ENCODE data around the gene CSF1. TPM values are rescaled to one million over a fixed set of nuclear protein-coding genes. Genes with fewer than 3 reads are reported as not detected.

Gene CSF1
- total and polyA plus RNA-seq, 2 experiments from 2014 or later: 1.4 to 3.5 TPM

- DNase-seq (ENCODE audit: low spot score) (no peak), ATAC-seq (no peak)
- Mint-ChIP-seq H3K27me3 (ENCODE audit: insufficient read depth, low read depth, poor library complexity) (no peaks in the 10 kb centered on the region), H3K27ac (no peak overlapping the region), H3K9me3 (no peaks in the 10 kb centered on the region), H3K36me3 (ENCODE audit: low read depth) (no peaks in the 10 kb centered on the region), H3K4me3 (no peak overlapping the region), H3K4me1 (no peaks in the 10 kb centered on the region)
- Histone ChIP-seq H3K4me2 (no peak overlapping the region), H3K27ac (ENCODE audit: low read depth) (no peak overlapping the region), H3K79me2 (replicated peaks; ENCODE audit: insufficient read depth) (no peaks in the 10 kb centered on the region), H3K4me1 (ENCODE audit: insufficient read depth) (no peaks in the 10 kb centered on the region), H3K4me3 (no peak overlapping the region), H4K20me1 (replicated peaks; ENCODE audit: insufficient read depth) (0 out of 2 replicates have a peak, but pooled peaks cover 3% of the 10 kb centered on the region), H3K36me3 (ENCODE audit: insufficient read depth) (no peaks in the 10 kb centered on the region), H3F3A (replicated peaks; ENCODE audit: low read depth) (no peaks in the 10 kb centered on the region), H3K9me2 (ENCODE audit: insufficient read depth) (no peaks in the 10 kb centered on the region), H2AFZ (no peak overlapping the region), H3K27me3 (ENCODE audit: insufficient read depth) (peaks cover 3% of the 10 kb centered on the region; the same call in 1 of the 2 replicates)
- no peak for TF ChIP-seq NANOG (IDR thresholded peaks at IDR 0.05; ENCODE audit: borderline replicate concordance)
- TF ChIP-seq EZH2phosphoT487 (IDR thresholded peaks at IDR 0.05; ENCODE audit: unreplicated experiment): no peak
- TF ChIP-seq EZH2 (IDR thresholded peaks at IDR 0.05; ENCODE audit: low read depth, unreplicated experiment): no peak
- no peak for TF ChIP-seq CREB1 (CRISPR knock-in tag; IDR thresholded peaks at IDR 0.05; ENCODE audit: low read depth)
- no peak for TF ChIP-seq REST (IDR thresholded peaks at IDR 0.05; ENCODE audit: unreplicated experiment)
- no peak for TF ChIP-seq STAT1 (IDR thresholded peaks at IDR 0.05; ENCODE audit: unreplicated experiment)
- TF ChIP-seq ZNF462 (CRISPR knock-in tag; IDR thresholded peaks at IDR 0.05): no peak
- no peak for TF ChIP-seq ZNF114 (CRISPR knock-in tag; IDR thresholded peaks at IDR 0.05)
- TF ChIP-seq ETS1 (IDR thresholded peaks at IDR 0.05): no peak
- TF ChIP-seq POLR2AphosphoS5 (IDR thresholded peaks at IDR 0.05; ENCODE audit: low read depth): no peak
- TF ChIP-seq CTCF (conservative IDR thresholded peaks at IDR 0.05; ENCODE audit: low read depth in 2 of 2): no peak
- TF ChIP-seq ZNF331 (CRISPR knock-in tag; IDR thresholded peaks at IDR 0.05; ENCODE audit: low read depth): no peak
- TF ChIP-seq JUNB (IDR thresholded peaks at IDR 0.05; ENCODE audit: unreplicated experiment): no peak
Observed at GRCh38 chr1:109969907-109970306, 59.3 kb downstream of the CSF1 start.

Measured in GM23338 (cell line).